ENCODE results near the gene UHMK1.

The UHMK1 gene

DNA sequence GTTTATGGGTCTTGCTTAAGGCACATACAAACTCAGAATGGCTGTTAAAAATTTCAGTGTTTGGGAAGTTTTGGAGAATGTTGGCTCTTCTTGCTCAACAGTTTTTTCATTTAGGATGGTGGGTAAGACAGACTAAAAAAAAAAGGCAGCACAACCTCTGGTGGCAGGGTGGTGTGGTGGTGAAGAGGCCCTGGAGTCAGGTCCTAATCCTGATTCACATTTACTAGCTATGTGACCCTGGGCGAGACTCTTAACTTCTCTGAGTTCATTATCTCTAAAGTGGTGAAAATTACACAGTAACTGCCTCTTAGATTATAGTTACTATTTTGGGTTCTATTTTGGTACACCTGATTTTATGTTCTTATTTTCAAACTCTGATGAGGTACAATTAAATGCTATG is 75.5 kb downstream of the UHMK1 start:
- H3K27ac ChIP-seq (ENCODE audit: low read depth, low read length): no peak overlapping the region
- no peak overlapping the region for H3K4me2 ChIP-seq (ENCODE audit: low read depth, low read length, poor library complexity, severe bottlenecking)
- H3K36me3 ChIP-seq (ENCODE audit: low read length): no peaks in the 10 kb centered on the region
- peaks cover 7% of the 10 kb centered on the region; the same call in 1 of the 2 replicates for H3K79me2 ChIP-seq (ENCODE audit: insufficient read depth, low read length)
- no peaks in the 10 kb centered on the region for H3K9me3 ChIP-seq (ENCODE audit: insufficient read depth, low read length)
- H3K4me3 ChIP-seq (ENCODE audit: insufficient read depth, low read length, poor library complexity, severe bottlenecking): no peak overlapping the region
- no peaks in the 10 kb centered on the region for H3F3A ChIP-seq (ENCODE audit: insufficient read depth)
- TF ChIP-seq EZH2phosphoT487 (conservative IDR thresholded peaks at IDR 0.05; ENCODE audit: low read length) (no peak), CTCF (IDR thresholded peaks at IDR 0.05; ENCODE audit: insufficient read depth, low read length, poor library complexity, severe bottlenecking) (no peak)
- H3K9ac ChIP-seq (ENCODE audit: low read length): no peak overlapping the region
- H2AFZ ChIP-seq (ENCODE audit: low read depth, low read length, severe bottlenecking): no peak overlapping the region
- H3K27me3 ChIP-seq (ENCODE audit: low read length): no peaks in the 10 kb centered on the region
- no peaks in the 10 kb centered on the region for H3K9me2 ChIP-seq (replicated peaks; ENCODE audit: insufficient read depth, low read length)
- H4K20me1 ChIP-seq (ENCODE audit: low read depth, low read length): no peaks in the 10 kb centered on the region

DNA sequence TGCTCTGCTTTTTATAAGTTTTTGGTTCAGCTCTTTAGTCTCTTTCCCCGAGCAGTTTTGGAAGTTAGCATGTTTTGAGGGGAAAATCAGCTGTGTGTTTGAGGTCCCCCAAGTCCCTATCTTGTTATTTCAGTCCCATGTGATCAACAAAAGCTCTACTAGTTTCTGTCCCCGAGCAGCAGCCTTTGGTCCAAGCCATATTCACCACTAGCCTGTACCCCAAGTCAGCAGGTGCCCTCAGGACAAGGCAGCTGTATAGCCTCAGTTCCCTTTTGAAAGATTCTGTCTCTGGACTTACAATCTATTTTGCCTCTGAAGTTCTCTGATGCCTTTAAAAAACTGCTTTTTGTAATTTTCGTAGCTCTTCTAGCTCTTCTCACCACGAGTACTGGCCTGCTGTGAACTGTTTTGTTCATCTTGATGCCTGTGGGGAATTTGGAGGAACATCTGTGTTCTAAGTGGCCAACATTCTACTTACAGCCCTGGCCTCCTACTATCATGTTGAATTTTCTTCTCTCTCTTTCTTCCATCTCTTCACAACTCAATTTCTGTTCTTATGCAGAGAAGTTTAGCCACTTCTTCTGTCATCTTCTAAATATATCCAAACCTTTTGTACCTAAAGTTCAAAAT is 80.6 kb downstream of the UHMK1 start:
- H4K20me1 ChIP-seq (ENCODE audit: low read depth, low read length): no peaks in the 10 kb centered on the region
- H3F3A ChIP-seq (ENCODE audit: insufficient read depth): no peaks in the 10 kb centered on the region
- no peak overlapping the region for H3K4me3 ChIP-seq (ENCODE audit: insufficient read depth, low read length, poor library complexity, severe bottlenecking)
- no peak overlapping the region for H2AFZ ChIP-seq (ENCODE audit: low read depth, low read length, severe bottlenecking)
- H3K9me3 ChIP-seq (ENCODE audit: insufficient read depth, low read length): no peaks in the 10 kb centered on the region
- no peak overlapping the region for H3K27ac ChIP-seq (ENCODE audit: low read depth, low read length)
- no peak overlapping the region for H3K4me2 ChIP-seq (ENCODE audit: low read depth, low read length, poor library complexity, severe bottlenecking)
- H3K9ac ChIP-seq (ENCODE audit: low read length): no peak overlapping the region
- H3K27me3 ChIP-seq (ENCODE audit: low read length): no peaks in the 10 kb centered on the region
- TF ChIP-seq EZH2phosphoT487 (conservative IDR thresholded peaks at IDR 0.05; ENCODE audit: low read length) (no peak), CTCF (IDR thresholded peaks at IDR 0.05; ENCODE audit: insufficient read depth, low read length, poor library complexity, severe bottlenecking) (no peak)
- no peaks in the 10 kb centered on the region for H3K9me2 ChIP-seq (replicated peaks; ENCODE audit: insufficient read depth, low read length)
- peaks cover 3% of the 10 kb centered on the region; the same call in 1 of the 2 replicates for H3K79me2 ChIP-seq (ENCODE audit: insufficient read depth, low read length)
- peaks cover 4% of the 10 kb centered on the region; the same call in 1 of the 2 replicates for H3K36me3 ChIP-seq (ENCODE audit: low read length)

GRCh38 chr1:162578936-162579335 is 81.3 kb downstream of the UHMK1 start:
- no peaks in the 10 kb centered on the region for H3K9me3 ChIP-seq (ENCODE audit: insufficient read depth, low read length)
- H3K79me2 ChIP-seq (ENCODE audit: insufficient read depth, low read length): no peaks in the 10 kb centered on the region
- H4K20me1 ChIP-seq (ENCODE audit: low read depth, low read length): no peaks in the 10 kb centered on the region
- no peaks in the 10 kb centered on the region for H3F3A ChIP-seq (ENCODE audit: insufficient read depth)
- H3K27ac ChIP-seq (ENCODE audit: low read depth, low read length): no peak overlapping the region
- H3K9me2 ChIP-seq (replicated peaks; ENCODE audit: insufficient read depth, low read length): no peaks in the 10 kb centered on the region
- H3K4me2 ChIP-seq (ENCODE audit: low read depth, low read length, poor library complexity, severe bottlenecking): no peak overlapping the region
- H3K4me3 ChIP-seq (ENCODE audit: insufficient read depth, low read length, poor library complexity, severe bottlenecking): no peak overlapping the region
- no peak overlapping the region for H2AFZ ChIP-seq (ENCODE audit: low read depth, low read length, severe bottlenecking)
- H3K9ac ChIP-seq (ENCODE audit: low read length): no peak overlapping the region
- peaks cover 4% of the 10 kb centered on the region; the same call in 1 of the 2 replicates for H3K36me3 ChIP-seq (ENCODE audit: low read length)
- TF ChIP-seq EZH2phosphoT487 (conservative IDR thresholded peaks at IDR 0.05; ENCODE audit: low read length) (no peak), CTCF (IDR thresholded peaks at IDR 0.05; ENCODE audit: insufficient read depth, low read length, poor library complexity, severe bottlenecking) (no peak)
- H3K27me3 ChIP-seq (ENCODE audit: low read length): no peaks in the 10 kb centered on the region

All from SU-DHL-6 (cell line).